ENCODE measurements around the gene FBXO33. TPM values are rescaled to one million over a fixed set of nuclear protein-coding genes. Genes with fewer than 3 reads are reported as not detected.

FBXO33 gene
- total RNA-seq, 2 donors from 2014 or later: 11.9 to 13.2 TPM

DNA sequence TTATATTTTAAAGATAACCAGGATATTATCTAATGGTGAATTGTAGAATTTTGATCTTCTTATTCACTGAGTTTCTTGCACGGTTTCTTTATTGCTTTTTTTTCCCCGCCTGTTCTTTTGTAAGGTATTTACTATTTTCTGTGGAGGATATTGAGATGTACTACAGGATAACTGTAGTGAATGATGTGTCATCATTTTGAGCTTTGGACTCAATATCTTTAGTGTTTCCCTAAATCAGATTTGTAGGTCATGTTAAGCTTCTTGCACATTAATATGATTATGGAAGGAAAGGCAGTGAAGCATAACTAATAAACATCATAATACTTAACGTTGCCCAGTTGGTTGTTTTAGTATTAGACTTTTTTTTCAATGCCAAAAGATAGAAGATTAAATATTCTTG, 81.4 kb downstream of the FBXO33 start:
- Histone ChIP-seq H3K4me1 (no peaks in the 10 kb centered on the region), H3K27ac (no peak overlapping the region), H3K36me3 (replicated peaks in 1 of 2; ENCODE audit: insufficient read depth in 1 of 2, low read depth in 2 of 2) (no peaks in the 10 kb centered on the region), H3K9me3 (no peaks in the 10 kb centered on the region), H3K27me3 (no peaks in the 10 kb centered on the region), H3K4me3 (no peak overlapping the region)
- 85 to 92% methylated on average over 3 of the region's 3 CpGs for WGBS, 2 donors
- DNase-seq (no peak), ATAC-seq (no peak)
- intact Hi-C loops (cut with DNase I): no loop called here
- TF ChIP-seq POLR2A (IDR thresholded peaks at IDR 0.05) (no peak), CTCF (IDR thresholded peaks at IDR 0.05) (no peak)

Other genes starting within 250 kb of the FBXO33 start
- gene MIA2, start 198.5 kb downstream of the FBXO33 start, total RNA-seq: 10 to 100 TPM; 43.6 to 46.8 TPM